Spinal cord (tissue), 10 donors: ENCODE results near the gene DGAT2L6. TPM values are rescaled to one million over a fixed set of nuclear protein-coding genes. Genes with fewer than 3 reads are reported as not detected.
"Not testable (repeated sequence)": the region's sequence is repeated elsewhere in the genome, so short reads cannot be mapped to it uniquely, and the experiment has no call there.

ENCODE experiments used
- DNase-seq, 6 donors: peaks; one replicate each; pipeline versions ENCODE4 v3.0.0 to v3.0.0-alpha.2; 2013 to 2015; ENCODE audit warnings: low spot score in 6 of 6, low read depth in 4 of 6
- H3K27ac ChIP-seq: one replicate; pipeline ENCODE4 v1.5.1; 2013; ENCODE audit warnings: low read depth, low read length, control low read depth
- H3K27me3 ChIP-seq: one replicate; pipeline ENCODE4 v1.6.1; 2013; ENCODE audit warnings: low read length; ENCODE audit not compliant: control insufficient read depth, insufficient read depth
- H3K36me3 ChIP-seq: one replicate; pipeline ENCODE4 v1.6.1; 2013; ENCODE audit warnings: low read length; ENCODE audit not compliant: control insufficient read depth, insufficient read depth
- H3K4me1 ChIP-seq: one replicate; pipeline ENCODE4 v1.6.1; 2013; ENCODE audit warnings: low read length; ENCODE audit not compliant: control insufficient read depth, insufficient read depth
- H3K4me3 ChIP-seq: one replicate; pipeline ENCODE4 v1.5.1; 2013; ENCODE audit warnings: low read depth, low read length, control low read depth
- H3K9me3 ChIP-seq: one replicate; pipeline ENCODE4 v1.6.1; 2013; ENCODE audit warnings: low read length; ENCODE audit not compliant: control insufficient read depth, insufficient read depth
- WGBS: methylation state at CpG from one replicate; pipeline ENCODE4 v1.1.5; 2013; ENCODE audit warnings: missing lambda C conversion rate; ENCODE audit not compliant: insufficient coverage; 5-methylcytosine and 5-hydroxymethylcytosine counted together
- polyA plus RNA-seq, 2 donors: library from polyadenylated mRNA; unstranded; fragments of 120-200 nt; gene quantifications; one replicate each; pipeline ENCODE4 v1.2.1, GENCODE V29; 2013; ENCODE audit not compliant: insufficient read length in 2 of 2
- total RNA-seq, 2 donors: library from RNA; depleted of rRNA in 1 of 2; stranded (reverse); fragments of 120-200 nt in 1 of 2; fragments of >200 nt in 1 of 2; gene quantifications; one replicate each; pipeline versions ENCODE4 v1.2.3 to v1.2.4, GENCODE V29; 2013 to 2014
- donor health status: healthy.

DGAT2L6 gene
- total and polyA plus RNA-seq, 4 donors: not detected

DNA sequence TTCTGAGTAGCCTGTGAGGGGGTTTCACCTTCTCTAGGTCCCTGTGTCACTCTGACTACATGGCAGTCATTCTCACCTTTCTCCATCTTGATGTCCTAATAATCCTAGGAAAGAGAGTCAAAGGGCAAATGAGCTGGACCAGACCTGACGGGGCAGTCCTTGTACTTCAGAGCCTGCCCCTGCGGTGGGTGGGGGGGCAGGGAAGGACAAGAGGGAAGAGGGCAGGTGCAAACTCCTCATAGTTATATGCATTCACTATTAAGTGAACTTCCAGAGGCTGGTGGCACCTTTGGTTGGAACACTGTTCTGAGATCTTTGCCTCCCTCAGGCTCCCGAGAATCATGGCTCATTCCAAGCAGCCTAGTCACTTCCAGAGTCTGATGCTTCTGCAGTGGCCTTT, 57.1 kb downstream of the DGAT2L6 start, which contains the start of gene AWAT1:
TSS of gene AWAT1 (plus strand) at position 301 of the 400 bp plus-strand sequence. CDS start at position 342, 41 bp downstream.
- 64% methylated on average over 1 of the region's 3 CpGs for WGBS
- Histone ChIP-seq H3K27ac (no peak within 1 kb of the TSS), H3K9me3 (no peaks in the 10 kb centered on the region), H3K27me3 (no peaks in the 10 kb centered on the region), H3K4me1 (no peaks in the 10 kb centered on the region), H3K36me3 (no peaks in the 10 kb centered on the region), H3K4me3 (no peak within 1 kb of the TSS)
- DNase-seq: no peak

DNA sequence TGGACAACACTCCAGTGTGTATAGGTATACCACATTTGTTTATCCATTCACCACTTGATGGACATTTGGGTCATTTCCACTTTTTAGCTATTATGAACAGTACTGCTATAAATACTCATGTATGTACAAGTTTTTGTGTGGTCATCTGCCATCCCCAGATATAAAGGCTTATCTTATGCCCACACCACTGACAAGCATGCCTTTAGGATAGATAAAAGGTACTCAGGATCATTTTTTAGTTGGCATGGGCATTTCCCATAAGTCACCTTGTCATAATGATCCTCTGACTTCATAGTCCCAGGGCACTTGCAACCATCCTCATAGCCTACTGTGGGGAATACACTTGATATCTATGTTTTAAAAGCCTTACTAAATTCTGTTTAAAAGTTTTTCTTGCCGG, 63.5 kb downstream of the DGAT2L6 start:
- Histone ChIP-seq H3K27me3 (no peaks in the 10 kb centered on the region), H3K36me3 (no peaks in the 10 kb centered on the region), H3K4me1 (no peaks in the 10 kb centered on the region), H3K27ac (no peak overlapping the region), H3K9me3 (no peaks in the 10 kb centered on the region), H3K4me3 (no peak overlapping the region)
- WGBS: 83% methylated on average over 1 of the region's 1 CpG
- no peak for DNase-seq

DNA sequence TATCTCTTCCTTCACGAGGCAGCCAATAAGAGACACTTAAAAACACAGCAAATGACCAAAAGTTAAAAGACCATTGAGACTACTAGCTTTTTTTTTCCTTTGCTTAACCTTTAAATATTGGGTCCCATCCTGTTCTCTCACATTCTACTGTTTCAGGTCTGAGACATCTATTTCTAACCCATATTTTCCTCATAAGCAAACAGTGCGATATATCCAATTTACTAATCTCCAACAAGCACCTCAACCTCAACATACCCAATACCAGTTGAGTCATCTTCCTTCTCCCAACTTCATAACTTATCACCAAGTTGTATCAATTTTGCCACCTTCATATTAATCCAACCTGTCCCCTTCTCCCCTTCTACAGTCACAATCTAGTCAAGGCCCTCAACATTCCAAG, 64.2 kb downstream of the DGAT2L6 start:
- Histone ChIP-seq H3K27me3 (no peaks in the 10 kb centered on the region), H3K9me3 (no peaks in the 10 kb centered on the region), H3K27ac (no peak overlapping the region), H3K4me3 (no peak overlapping the region), H3K4me1 (no peaks in the 10 kb centered on the region), H3K36me3 (no peaks in the 10 kb centered on the region)
- 85% methylated on average over 2 of the region's 2 CpGs for WGBS
- DNase-seq: no peak

DNA sequence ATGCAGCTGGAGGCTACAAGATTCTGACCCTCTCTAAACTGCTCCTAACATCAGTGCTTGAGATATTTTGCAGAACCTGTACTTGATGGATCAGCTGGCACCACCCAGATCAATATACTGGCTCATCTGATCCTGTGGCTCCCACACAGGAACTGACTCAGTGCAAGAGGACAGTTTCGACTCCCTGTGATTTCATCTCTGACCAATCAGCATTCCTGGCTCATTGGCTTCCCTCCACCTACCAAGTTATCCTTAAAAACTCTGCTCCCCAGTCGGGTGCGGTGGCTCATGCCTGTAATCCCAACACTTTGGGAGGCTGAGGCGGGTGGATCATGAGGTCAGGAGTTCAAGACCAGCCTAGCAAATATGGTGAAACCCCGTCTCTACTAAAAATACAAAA, 66.3 kb downstream of the DGAT2L6 start:
- not testable (repeated sequence) for DNase-seq, H3K36me3 ChIP-seq, H3K27ac ChIP-seq, H3K9me3 ChIP-seq, H3K4me1 ChIP-seq, H3K4me3 ChIP-seq, H3K27me3 ChIP-seq
- WGBS: 68% methylated on average over 2 of the region's 5 CpGs

DNA sequence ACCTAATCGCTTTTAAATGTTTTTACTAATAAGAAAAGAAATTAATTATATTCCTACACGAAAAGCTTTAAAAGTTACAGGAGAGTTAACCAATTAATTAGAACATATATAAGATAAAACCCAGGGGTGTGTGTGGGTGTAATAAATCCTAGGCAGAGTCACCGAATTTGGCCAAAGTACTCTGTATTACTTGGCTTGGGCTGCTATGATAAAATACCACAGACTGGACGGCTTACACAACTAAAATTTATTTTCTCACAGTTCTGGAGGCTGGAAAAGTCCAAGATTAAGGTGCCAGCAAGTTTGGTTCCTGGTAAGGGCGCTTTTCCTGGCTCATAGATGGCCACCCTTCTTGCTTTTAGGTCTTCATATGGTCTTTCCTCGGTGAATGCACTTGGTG, 67.6 kb downstream of the DGAT2L6 start:
- no peaks in the 10 kb centered on the region for H3K36me3 ChIP-seq
- H3K9me3 ChIP-seq: no peaks in the 10 kb centered on the region
- no peaks in the 10 kb centered on the region for H3K27me3 ChIP-seq
- no peaks in the 10 kb centered on the region for H3K4me1 ChIP-seq
- no peak for DNase-seq
- no peak overlapping the region for H3K4me3 ChIP-seq
- H3K27ac ChIP-seq: no peak overlapping the region
- WGBS: no CpG with 5 or more reads among the region's 6 CpGs

DNA sequence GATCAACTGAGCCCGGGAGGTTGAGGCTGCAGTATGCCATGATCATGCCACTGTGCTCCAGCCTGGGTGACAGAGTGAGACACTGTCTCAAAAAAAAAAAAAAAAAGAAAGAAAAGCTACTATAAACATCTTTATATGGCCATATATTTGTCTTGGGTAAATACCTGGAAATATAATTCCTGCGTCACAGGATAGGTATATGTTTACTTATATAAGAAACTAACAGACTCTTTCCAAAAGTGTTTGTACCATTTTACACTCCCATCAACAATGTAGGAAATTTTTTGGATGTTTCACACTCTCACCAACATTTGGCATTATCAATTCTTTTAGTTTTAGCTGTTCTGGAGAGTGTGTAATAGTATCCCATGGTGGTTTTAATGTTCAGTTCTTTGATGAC, 70.0 kb downstream of the DGAT2L6 start:
- DNase-seq: no peak
- Histone ChIP-seq H3K36me3 (no peaks in the 10 kb centered on the region), H3K4me1 (no peaks in the 10 kb centered on the region), H3K27me3 (no peaks in the 10 kb centered on the region), H3K27ac (no peak overlapping the region), H3K4me3 (no peak overlapping the region), H3K9me3 (no peaks in the 10 kb centered on the region)
- WGBS: no CpG with 5 or more reads among the region's 2 CpGs

DNA sequence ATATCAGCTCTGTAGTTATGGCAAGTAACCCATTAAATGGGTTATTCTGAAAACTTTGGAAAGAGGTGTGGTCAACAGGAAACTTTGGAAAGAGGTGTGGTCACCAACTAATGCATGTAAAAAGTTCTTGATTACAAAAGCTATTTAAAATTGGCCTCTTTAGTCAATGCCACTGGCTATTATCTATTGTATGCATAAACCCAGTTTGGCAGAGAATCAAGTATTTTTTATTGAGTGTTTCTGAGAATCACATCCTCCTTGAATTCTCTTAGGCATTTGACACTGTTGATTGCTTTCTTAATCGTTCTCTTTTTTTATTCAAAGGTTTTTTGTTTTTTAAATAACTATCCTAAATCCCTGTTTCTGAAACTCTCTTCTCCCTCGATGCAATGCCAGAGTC, 75.2 kb downstream of the DGAT2L6 start:
- H3K27me3 ChIP-seq: no peaks in the 10 kb centered on the region
- WGBS: 45% methylated on average over 1 of the region's 2 CpGs
- no peak overlapping the region for H3K27ac ChIP-seq
- no peak overlapping the region for H3K4me3 ChIP-seq
- DNase-seq: no peak
- no peaks in the 10 kb centered on the region for H3K9me3 ChIP-seq
- H3K36me3 ChIP-seq: no peaks in the 10 kb centered on the region
- H3K4me1 ChIP-seq: no peaks in the 10 kb centered on the region

DNA sequence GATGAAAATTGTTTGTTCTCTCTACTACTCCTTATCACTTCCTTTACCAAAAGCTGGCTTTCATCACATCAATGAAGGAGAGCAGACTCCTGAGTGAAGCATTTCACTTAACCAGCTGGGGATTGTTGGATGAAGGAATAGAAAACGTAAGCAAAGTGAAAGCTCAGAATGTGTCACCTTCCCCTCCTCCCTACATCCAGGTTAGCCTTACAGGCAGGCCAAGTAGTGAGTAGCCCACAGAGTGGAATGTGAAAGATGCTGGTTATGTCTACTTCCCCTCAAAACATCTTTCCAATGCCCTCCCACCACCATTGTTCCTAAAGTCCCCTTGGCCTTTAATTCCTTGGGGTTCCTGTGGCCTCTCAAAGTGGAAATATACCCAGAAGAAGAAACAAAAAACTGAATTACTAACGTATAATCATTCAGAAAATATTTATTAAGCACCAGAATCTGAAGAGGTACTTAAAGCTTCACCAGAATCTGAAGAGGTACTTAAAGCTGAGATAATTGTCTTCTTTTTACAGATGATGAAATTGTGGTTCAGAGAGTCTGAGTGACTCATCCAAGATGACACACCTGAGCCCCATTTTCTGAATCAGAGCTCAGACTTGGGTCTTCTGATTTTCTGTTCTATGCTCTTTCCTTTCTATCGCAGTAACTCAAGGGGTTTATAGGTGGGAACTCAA, 76.2 kb downstream of the DGAT2L6 start:
- Histone ChIP-seq H3K27me3 (no peaks in the 10 kb centered on the region), H3K27ac (no peak overlapping the region), H3K4me1 (no peaks in the 10 kb centered on the region), H3K9me3 (no peaks in the 10 kb centered on the region), H3K36me3 (no peaks in the 10 kb centered on the region), H3K4me3 (no peak overlapping the region)
- no peak for DNase-seq
- WGBS: no CpG with 5 or more reads among the region's 3 CpGs

DNA sequence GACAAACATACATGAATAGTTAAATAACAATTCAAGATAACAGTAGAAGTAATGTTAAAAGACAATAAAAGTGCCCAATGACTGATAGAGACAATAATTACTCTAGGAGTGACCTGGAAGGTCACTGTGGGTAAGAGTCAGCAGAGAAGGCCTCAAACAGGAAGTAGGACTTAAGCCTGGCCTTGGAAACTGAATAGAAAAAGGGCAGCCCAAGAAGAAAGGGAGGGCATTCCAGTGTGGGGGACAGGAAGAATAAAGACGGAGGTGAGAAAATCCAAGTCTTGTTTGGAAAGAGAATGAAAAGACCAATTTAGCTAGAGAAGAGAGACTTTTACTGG, 76.7 kb downstream of the DGAT2L6 start:
- no peak for DNase-seq
- no peaks in the 10 kb centered on the region for H3K36me3 ChIP-seq
- 69% methylated on average over 1 of the region's 1 CpG for WGBS

DNA sequence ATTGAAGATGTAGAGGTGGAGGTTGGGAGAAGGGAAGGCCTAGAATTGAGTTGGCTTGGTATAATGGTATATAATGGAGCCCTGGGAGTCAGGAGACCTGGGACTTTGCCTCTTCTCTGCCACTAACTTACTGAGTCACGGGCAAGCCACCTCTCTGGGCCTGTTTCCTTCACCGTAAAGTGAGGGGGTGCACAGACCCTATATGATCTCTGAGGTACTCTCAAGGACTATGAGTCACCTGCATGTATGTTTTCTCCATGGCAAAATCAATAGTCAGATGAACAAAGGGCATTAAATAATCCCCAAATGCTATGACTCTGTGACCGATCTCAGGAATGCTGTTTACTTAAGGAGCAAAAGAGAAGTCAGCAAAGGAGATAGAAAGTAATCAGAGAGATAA, 77.6 kb downstream of the DGAT2L6 start:
- no peak overlapping the region for H3K4me3 ChIP-seq
- WGBS: no CpG with 5 or more reads among the region's 3 CpGs
- H3K36me3 ChIP-seq: no peaks in the 10 kb centered on the region
- H3K9me3 ChIP-seq: no peaks in the 10 kb centered on the region
- H3K27me3 ChIP-seq: no peaks in the 10 kb centered on the region
- H3K4me1 ChIP-seq: no peaks in the 10 kb centered on the region
- no peak overlapping the region for H3K27ac ChIP-seq
- no peak for DNase-seq

More for the DNA sequence above, 76.7 kb downstream of the DGAT2L6 start:
- Histone ChIP-seq H3K9me3 (no peaks in the 10 kb centered on the region), H3K27me3 (no peaks in the 10 kb centered on the region), H3K27ac (no peak overlapping the region), H3K4me1 (no peaks in the 10 kb centered on the region), H3K4me3 (no peak overlapping the region)
